IPS-11a (cell line): ENCODE data around the gene HSF2.

Experiments
- H3K4me3 ChIP-seq: one replicate; pipeline ENCODE4 v1.5.1; 2013; ENCODE audit warnings: low read depth, low read length, control low read depth

Gene HSF2

GRCh38 chr6:122399348-122400120, at the start of gene HSF2:
HSF2 (plus strand) TSS chr6:122399652; CDS start chr6:122399738, 86 bp downstream.
- peak within 1 kb of the TSS; percentile 86 for H3K4me3 ChIP-seq

DNA sequence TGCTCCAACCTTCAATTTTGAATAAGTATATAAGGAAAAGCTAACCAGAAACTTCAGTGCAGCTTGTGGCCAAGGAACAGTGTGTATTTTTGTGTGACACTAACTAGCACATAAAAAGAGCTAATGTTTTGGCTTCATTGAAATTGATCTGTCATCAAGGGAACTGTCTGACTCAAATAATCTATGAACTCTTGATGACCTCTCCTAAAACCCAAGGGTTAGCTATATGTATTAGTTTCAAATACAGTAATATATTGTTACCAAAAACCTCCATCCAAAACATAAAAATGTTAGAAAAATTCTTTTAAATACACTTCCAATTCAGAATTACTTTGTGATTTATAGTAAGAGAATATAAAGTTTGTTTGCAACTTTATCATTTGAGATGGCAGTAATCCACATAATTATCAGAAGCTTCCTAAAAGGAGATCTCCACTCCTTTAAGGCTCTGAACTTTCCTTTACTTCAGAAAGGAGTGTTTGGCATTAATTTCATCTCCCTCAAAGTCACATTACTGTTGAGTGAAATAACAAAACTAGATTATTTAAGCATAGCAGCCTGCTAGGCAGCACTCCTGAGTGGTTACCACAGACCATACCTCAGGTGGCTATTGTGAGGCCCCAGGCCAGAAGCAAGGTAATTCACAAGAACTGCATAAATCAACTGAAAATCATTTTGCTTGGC, 46.3 kb upstream of the HSF2 start:
- H3K4me3 ChIP-seq: no peak overlapping the region

GRCh38 chr6:122360809-122361208, 38.6 kb upstream of the HSF2 start:
- H3K4me3 ChIP-seq: no peak overlapping the region

GRCh38 chr6:122361314-122361979, 38.0 kb upstream of the HSF2 start:
- no peak overlapping the region for H3K4me3 ChIP-seq

GRCh38 chr6:122363769-122364483, 35.5 kb upstream of the HSF2 start:
- H3K4me3 ChIP-seq: no peak overlapping the region

DNA sequence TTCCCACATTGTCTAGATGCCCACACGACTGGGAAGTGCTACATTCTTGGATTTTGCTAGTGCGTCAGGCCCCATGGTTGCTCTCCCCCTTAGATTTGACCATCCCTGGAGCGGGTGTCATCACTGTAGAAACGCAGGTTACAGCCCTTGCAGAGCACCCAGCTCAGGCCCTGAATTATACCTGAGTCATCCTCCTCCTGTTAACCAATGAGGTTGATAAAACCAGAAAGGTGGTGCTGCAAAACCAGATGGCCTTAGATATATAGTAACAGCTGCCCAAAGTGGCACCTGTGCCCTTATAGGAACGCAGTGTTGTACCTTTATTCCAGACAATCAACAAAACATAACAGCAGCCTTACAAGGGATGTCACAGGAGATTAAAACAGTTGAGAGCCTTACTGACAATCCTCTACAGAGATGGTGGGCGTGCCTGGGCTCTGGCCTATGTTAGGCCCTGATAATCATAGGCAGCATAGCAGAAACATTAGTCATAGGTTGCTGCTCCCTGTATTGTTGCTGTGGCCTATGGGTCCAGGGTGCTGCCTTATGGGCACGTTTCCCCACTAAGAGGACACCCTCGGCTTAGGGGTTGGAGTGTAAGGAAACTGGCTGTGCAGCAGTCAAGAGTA, 33.6 kb upstream of the HSF2 start:
- H3K4me3 ChIP-seq: no peak overlapping the region

GRCh38 chr6:122367171-122367570, 32.3 kb upstream of the HSF2 start:
- no peak overlapping the region for H3K4me3 ChIP-seq

GRCh38 chr6:122369536-122369935, 29.9 kb upstream of the HSF2 start:
- H3K4me3 ChIP-seq: no peak overlapping the region

- no peak overlapping the region for H3K4me3 ChIP-seq
These were observed 26.8 kb upstream of the HSF2 start for GRCh38 chr6:122372647-122373046.

DNA sequence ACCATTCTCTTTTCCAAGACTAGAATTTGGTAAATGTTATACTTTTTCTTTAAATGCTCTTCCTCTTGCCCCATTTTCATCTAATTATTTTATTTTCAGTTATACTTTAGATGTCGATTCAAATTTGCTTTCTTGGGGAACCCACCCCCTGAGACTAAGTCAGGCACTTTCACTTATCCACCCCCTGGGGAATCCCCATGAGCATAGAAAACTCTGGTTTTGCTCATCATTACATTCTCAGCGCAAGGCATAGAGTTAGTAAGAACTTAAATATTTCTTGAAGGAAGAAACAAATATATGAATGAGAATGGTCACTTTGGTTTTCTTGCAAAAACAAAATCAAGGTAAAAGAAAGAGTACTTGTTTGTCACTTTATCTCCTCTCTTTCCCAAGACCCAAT, 25.1 kb upstream of the HSF2 start:
- H3K4me3 ChIP-seq: no peak overlapping the region

- no peak overlapping the region for H3K4me3 ChIP-seq
These were observed 23.2 kb upstream of the HSF2 start for GRCh38 chr6:122376246-122376645.

DNA sequence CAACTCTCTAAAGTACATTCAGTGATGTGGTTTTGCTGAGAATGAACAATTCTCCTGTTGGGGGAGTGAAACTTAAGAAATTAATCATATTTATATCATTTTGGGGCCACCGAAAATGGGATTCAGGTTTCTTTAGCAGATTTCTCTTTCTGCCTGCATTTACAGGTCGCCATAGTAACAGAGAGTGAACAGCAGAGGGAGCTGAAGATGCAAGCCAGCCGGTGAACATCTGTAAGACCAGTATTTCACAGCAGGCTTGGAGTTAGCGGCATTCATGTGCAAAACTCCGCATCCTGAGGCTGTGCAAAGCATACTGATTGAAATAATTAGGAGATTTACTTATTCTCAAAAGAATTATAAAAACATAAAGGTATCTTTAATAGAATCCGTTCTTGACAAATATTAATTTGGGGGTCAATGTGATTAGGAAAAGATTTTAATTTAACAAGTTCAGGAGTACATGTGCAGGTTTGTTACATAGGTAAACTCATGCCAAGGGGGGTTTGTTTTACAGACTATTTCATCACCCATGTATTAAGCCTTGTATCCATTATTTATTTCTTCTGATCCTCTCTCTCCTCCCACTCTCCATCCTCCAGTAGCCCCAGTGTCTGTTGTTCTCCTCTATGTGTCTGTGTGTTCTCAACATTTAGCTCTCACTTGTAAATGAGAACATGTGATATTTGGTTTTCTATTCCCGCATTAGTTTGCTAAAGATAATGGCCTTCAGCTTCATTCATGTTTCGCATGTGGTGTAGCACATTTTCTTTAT, 17.8 kb upstream of the HSF2 start:
- H3K4me3 ChIP-seq: no peak overlapping the region

DNA sequence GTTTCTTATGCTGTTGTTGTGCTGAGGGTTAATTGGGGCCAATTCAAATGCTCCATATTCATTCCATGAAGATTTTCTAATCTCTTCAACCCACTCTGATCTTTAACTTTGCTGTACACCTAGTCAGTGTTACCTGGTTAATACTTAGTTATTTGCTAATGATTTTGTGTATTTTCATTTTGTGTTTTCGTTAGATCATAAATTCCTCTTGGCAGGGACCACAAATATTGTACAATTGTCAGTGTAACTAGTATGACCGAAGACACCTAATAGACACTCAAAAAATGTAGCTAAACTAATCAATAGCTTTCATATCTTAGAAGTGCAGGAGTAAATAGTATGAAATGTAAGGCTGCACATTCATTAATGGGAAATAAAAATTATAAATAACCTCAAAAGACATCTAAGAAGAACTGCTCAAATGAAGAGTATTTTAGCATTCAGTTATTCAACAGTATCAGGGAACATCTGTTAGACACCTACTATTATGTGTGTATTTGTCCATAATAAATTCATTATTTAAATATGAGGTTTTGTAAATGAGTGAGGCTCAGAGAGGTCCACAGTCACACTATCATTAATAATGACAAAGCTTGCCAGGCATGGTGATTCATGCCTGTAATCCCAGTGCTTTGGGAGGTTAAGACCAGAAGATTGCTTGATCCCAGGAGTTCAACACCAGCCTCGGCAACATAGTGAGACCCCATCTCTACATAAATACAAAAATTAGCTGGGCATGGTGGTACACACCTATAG, 13.4 kb upstream of the HSF2 start:
- H3K4me3 ChIP-seq: no peak overlapping the region

GRCh38 chr6:122388945-122389344, 10.5 kb upstream of the HSF2 start:
- no peak overlapping the region for H3K4me3 ChIP-seq

DNA sequence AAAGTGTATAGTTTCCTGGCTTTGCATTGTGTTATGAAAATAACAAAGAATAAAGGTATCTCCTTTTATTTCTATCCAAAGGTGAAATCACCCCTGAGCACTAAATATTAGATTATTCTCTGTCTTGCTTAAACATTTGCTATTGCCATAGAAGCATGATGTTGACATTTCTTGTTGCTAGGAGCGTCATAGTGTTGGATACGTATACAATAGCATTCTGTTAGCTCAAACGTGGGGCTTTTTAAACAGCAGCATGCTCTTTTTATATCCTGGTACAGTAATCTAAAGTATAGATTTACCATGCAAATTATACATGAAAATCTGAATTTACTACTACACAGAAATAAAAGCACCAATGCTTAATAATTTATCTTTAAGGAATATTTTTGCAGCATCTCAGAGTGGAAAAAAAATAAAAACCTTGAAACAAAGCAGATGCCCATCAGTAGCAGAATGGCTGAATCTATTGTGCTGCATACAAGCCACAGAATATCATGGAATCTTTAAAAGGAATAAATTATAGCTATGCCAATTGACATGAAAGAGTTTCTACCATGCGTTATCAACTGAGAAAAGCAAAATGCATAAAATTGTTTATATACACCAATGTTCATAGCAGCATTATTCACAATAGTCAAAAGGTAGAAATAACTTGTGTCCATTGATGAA, 9.6 kb upstream of the HSF2 start:
- H3K4me3 ChIP-seq: no peak overlapping the region

- H3K4me3 ChIP-seq: no peak overlapping the region
These were observed 6.7 kb upstream of the HSF2 start for GRCh38 chr6:122392564-122393350.

DNA sequence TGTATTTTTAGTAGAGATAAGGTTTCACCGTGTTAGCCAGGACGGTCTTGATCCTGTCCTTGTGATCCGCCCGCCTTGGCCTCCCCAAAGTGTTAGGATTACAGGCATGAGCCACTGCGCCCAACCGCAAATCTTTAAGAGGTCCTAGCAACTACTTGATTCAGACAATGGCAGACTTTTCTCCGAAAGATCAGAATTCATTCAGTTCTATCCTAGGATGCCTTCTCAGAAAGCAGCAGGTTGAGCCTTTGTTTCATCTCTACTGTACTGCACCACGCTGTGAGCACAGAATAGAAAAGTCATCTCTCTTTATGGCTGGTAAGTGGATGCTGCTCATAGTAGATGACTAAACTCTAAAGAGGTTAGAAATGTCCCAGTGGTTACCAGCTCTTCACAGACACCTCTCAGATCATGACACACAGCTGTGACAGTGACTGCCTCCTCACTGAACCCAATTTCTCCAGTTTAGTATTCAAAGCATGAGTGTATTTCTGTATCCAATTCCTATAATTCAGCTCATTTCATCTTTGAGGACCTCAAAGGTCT, 6.0 kb upstream of the HSF2 start:
- no peak overlapping the region for H3K4me3 ChIP-seq

GRCh38 chr6:122394016-122394415, 5.4 kb upstream of the HSF2 start:
- no peak overlapping the region for H3K4me3 ChIP-seq
